GM21515 (cell line): Measurements from ENCODE around the gene SUMO3.

Source experiments
- ATAC-seq: cut with Tn5 transposase; IDR thresholded peaks from one replicate; pipeline ENCODE4 v1.9.1; 2021; ENCODE audit not compliant: unreplicated experiment

The SUMO3 gene

DNA sequence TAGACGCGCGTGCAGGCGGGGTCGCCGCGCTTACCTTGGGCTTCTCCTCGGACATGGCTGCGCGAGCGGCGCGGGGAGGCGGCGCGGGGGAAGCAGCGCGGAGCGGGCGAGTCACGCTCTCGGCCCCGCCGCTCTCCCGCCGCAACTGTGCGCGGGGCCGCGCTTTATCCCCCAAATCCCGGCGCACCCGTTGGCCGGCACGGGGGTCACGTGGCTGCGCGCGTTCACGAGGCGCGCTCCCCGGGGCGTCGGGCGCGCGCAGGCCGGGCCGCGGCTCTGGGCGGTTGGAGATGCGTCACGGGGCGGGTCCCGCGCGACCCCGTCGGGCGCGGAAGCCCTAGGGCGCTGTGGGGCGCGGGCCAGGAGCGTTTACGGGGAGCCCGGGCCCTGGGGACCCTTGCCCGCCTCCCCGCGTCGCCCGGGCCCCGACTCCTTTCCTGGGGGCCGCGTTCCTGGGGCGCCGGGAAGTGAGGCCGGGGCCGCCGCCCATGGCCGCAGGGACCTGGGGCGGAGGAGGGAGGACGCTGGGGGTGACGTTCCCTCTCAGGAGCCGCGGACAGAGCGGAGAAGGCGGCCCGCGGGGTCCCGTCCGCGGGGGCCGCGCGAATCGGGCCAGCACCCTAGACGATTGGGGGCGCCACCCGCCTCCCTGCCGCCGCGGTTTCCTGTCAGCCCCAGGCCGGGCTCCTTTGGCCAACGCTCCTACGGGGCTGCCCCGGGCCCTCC, at the start of gene SUMO3:
SUMO3 (minus strand) TSS at position 149 of the 726 bp plus-strand sequence; CDS start at position 55, 94 bp downstream.
- ATAC-seq = peak; percentile 48

DNA sequence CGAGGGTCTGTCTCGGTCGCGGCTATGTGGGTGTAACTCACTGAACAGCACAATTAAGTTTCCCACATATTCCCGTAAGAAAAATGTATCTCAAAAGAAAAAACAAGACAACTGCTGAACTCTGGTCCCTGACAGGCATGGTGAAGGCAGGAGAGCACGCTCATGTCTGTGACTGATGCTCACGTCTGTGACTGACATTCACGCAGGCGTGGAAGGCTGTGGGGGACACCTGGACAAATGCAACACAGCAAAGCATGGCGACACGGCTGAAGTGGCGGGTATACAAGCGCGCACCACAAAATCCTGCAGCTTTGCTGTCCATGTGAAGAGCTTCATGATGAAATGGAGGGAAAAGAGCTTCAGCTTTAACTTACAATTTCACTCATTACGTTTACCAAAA, 49.6 kb upstream of the SUMO3 start:
- no peak for ATAC-seq

DNA sequence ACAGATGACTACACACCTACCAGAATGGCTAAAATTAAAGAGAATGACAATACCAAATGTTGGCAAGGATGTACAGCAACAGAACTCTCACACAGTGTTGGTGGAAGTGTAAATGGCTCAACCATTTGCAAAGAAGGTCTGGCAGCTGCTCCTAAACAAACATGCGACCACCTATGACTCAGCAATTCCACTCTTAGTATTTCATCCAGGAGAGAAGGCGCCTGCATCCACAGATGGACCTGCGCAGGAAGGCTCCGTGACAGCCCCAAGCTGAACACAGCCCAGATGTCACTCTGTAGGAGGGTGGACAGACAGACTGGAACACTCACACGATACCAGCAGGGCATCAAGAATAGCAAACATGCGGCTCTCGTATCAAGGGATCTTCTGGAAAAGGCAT, 48.9 kb upstream of the SUMO3 start:
- ATAC-seq = no peak

DNA sequence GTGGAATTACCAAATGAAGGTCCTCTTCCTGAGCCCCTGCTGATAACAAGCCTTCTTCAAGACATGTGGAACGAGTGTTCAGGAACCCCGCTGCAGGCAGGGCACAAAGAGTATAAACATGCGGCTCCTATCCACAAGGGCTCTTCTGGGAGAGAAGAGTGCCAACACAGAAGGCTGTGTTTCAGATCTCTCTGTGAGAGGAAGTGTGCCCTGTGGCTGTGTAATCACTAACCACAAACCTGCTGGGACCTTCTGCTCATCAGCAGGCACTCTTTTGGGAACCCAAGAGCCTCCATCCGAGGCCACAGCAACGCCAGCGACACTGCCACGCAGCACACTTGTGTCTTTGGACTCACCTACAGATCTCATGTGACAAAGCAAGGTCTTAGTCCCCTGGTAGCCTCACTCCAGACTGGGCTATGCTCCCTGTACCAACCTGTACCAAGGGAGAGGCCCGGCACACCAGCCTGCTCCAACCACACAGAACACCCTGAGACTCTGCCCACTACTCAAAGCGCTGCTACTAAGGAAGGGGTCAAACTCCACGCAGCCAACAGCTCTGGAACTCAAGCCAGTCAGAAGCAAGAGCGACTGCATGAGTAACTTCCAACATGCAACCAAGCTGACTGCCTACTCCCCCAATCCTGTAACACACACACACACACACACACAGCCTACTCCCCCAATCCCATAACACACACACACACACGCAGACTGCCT, 47.9 kb upstream of the SUMO3 start:
- ATAC-seq = no peak

DNA sequence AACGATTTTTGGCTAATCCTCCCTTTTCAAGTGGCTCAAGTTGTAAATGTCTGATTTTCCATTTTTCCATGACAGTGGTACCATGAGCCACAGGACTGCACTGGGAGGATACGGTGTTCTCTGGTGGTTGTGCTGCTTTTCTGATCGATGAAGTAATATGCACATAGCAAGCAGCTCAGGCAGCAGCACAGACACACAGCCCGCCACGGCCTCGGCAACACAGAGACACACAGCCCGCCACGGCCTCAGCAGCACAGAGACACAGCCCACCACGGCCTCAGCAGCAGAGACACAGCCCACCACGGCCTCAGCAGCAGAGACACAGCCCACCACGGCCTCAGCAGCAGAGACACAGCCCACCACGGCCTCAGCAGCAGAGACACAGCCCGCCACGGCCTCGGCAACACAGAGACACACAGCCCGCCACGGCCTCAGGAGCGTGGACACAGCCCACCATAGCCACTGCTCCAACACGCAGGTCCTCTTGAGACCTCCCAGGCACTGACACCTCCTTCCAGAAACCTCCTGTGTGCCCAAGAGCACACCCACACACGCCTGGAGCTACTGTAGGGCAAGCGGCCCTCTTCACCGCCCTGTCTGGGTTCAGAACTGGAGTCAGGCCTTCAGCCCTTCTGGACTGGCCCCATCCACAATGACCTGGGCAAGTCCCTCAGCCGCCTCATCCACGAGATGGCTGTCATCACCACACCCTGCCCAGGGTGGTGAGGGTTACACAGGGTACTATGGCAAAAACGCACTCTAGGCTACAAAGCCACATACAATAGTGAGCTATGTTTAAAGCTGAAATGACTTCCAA, 45.2 kb upstream of the SUMO3 start:
- no peak for ATAC-seq

DNA sequence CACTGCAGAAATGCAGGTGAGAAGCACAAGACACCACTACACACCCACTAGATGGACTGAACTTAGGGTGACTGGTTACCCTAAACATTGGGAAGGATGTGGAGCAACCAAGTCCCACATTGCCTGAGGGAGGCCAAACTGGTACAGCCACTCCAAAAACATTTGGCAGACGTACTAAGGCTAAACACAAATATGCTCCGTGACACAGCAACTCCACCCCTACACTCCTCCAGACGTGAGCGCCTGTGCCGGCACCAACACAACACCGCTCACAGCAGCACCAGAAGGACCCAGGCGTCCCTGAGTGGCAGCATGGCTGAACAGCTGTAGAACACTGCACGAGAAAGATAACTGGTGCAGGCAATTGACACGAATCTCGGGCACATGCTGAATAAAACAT, 40.9 kb upstream of the SUMO3 start:
- ATAC-seq = no peak

DNA sequence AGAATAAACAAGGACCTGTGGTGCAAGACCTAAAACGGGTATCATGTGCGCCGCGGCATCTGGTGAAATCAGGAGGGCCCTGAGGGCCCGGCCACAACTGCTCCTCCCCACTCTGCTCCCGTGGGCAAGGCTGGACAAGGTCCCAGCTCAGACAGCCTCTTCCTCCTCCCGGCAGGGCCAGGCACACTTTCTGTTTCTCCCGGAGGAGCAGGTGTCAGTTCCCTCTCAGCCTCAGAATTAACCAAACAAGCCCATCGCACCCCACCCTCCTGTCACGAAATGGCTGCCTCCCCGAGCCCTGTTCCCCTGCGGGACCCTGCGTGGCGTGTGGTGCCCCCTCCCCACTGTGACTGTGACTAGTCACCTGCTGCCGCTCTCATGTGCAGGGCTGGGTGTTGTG, 40.4 kb upstream of the SUMO3 start:
- no peak for ATAC-seq

DNA sequence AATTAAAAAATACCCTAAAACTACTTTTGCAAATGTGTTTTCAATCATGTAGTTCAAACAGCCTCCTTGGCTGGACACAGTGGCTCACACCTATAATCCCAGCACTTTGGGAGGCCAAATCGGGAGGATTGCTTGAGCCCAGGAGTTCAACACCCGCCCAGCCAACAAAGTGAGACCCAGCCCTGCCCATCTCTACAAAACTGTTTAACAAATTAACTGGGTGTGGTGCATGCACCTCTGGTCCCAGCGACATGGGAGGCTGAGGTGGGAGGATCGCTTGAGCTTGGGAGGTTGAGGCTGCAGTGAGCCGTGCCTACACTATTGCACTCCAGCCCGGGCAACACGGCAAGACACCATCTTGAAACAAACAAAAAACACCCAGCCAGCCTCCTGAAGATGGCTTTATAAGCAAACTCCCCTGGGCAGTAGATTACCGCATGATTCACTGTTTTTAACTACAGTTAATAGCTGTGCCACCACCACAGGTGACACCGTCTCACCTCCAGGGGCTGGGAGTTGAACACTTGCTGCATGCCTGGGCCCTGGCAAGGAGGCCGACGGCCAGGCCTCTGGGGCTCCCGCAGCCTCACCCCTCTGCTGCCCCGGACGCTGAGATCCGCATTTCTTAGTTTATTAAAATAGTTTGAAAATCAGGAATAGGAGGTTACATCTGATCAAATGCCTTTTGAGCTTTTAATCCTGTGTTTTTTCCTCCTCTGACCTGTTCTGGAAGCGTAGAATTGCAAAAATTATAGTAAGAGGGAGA, 39.4 kb upstream of the SUMO3 start:
- ATAC-seq = no peak

DNA sequence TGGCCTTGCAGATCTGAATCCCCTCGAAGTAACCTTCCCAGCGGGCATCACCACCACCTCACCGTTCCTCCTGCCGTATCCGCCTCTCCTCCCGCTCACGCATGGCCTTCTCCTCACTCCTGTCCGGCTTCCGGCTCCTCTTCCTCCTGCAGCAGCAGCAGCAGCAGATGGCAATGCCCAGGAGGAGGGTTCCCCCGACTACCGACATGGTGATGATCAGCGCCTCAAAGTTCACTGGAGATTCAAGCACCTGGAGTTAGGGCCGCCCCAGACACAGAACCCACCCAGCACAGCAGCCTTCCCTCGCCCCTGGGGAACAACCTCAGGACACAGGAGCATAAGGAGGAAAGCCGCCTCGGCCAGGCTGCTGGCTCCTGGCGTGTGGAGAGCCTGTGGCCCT, 38.3 kb upstream of the SUMO3 start:
- no peak for ATAC-seq

DNA sequence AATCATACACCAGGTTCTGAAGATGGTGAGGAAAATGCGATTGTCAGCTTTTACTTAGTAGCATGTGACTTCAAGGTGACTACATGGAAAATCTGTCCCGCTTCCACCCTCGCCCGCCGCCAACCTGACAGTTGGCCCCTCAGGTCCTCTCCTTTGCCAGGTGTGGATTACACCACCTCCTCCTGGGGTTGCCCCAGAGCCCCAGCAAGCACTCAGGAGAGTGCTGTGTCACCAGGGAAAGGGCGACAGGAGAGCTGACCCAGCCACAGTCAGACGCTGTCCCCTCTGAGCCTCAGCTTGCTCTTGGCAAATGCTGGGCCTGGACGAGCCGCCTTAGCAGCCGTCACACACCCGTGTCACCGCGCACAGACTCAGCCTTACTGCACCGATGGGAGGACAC, 37.7 kb upstream of the SUMO3 start:
- no peak for ATAC-seq

DNA sequence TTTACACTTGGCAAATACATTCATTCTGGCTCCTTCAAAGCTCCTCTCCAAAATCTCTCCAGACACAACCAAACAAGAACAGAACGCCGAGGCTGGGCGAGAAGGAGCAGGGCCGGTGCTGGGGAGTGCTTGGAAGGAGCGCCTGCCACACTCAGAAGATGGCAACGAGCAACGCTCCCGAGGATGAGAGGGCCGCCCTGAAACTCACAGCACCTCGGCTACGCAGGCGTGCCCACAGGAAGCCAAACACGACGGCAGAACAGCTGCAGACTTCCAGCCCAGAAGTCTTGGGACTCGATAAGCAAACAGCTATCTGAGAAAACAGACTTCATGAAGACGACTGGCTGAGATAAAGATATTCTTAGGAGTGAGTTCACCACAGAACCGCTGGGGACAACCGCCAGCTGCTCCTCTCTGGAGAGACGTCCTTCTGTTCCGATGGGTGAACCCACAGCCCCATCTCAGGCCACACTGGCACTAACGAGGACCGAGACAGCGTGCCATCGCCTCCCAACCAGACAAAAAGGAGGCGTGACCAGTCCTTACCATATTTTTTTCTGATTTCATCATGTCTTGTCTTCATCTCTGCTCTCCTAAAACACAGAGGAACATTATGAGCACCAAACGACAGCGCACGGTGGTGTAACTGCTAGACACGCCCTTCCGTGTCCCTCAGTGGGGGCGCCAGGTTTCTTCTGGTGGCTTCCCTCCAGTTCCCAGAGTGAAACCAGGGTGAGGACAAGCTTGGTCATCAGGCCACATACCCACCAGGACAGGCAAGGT, 37.0 kb upstream of the SUMO3 start:
- ATAC-seq = no peak

DNA sequence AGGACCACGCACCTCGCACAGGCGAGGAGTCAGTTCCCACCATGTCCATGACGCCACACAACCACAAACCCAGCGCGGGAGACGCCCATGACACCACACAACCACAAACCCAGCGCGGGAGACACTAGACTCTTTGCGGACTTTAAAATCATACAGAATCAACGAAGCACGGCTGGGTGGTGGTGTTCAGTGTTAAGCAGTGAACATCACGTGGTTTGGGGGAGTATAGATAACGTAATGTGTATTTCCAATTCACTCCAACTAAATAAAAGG, 36.5 kb upstream of the SUMO3 start:
- ATAC-seq = no peak

DNA sequence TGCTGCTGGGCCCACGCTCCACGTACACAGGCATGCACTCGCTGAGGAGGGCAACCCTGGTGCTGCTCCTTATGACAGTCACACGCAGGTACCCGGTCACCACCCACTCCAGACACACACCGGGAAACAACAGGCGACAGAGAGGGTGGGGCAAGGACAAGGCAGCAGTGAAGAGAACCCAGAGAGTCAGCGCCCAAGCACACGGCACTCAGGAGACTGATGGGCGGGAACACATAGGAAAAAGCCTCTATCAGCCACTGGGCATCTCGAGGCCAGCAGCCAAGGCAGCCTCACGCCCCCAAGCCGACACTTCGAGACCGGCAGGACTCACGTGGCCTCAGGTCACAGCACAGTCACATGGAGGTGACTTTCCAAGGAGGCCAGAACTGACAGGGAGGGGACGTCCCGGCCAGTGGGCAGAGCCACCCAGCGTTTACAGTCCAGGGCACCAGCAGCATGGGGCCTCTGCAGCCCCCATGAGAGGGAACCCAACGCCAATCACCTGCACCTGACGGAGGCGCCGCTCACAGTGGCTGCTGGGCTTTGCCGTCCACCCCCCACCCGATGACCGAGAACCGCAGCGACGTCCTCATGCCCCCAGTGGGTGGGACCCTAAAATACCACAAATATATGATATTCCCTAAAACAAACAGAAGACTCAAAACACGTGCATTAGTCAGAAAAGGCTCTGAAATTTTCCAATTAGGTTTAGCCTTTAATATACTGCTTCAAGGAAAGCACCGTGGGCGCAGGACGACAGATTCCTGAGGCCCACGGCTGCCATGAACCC, 35.9 kb upstream of the SUMO3 start:
- ATAC-seq = no peak

DNA sequence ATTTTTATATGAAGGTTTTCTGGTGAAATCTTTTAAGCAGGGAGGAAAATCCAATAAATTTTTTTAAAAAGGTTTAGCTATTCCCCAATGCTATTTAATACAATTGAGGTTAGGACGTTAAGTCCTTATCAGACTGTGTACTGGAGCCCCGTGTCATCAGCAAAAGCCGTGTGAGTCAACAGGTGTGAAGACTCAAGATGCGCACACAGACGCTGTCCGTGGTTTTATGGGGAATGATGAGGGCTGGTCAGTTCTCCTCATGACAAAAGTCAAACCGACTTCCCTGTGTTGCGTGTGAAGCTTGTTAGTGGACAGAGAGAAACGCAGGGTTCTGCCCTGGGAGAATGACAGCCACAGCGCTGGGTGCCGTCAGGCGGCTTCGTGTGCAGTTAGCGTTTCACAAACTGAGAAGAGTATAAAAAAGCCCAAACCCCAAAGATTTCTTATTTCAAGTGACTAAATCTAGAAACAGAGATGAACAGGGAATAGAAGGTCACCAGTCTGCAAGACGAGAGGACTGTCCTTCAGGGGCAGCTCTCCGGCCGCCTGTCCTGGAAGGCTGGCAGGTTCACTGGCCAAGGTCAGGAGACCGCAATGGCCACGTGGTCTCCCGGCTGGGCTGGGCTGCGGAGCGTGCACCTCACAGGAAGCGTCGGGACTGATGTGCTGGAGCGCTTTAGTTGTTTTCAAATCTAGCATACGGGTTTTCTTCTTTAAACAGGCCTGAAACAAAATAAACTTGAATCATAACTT, 33.2 kb upstream of the SUMO3 start:
- no peak for ATAC-seq

DNA sequence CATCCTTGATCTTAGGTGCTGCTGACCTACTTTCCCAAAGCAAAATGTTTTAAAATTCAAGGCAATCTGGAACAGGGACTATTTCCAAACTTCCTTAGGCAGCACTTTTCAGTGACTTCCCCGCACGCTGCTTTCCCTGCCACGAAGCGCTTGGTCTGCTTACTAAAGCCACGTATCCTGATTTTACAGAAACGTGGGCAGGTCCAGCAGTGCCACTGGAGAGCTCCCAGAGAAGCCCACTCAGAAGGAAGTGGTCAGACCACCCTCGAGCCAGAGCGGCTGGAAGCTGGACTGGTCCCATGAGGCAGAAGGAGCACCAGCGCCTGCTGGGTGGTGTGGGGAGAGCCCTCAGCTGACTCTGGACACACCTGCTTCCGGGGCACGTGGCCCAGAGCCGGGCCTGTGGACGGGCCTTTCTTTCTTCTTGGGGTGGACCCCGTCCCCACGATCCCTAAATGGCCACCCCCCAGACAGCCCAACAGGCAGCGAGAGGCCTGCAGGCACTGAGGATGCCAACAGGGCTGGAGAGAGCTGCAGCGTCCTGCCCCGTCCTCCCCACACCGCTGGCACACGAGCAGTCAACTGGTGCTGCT, 32.4 kb upstream of the SUMO3 start:
- no peak for ATAC-seq

DNA sequence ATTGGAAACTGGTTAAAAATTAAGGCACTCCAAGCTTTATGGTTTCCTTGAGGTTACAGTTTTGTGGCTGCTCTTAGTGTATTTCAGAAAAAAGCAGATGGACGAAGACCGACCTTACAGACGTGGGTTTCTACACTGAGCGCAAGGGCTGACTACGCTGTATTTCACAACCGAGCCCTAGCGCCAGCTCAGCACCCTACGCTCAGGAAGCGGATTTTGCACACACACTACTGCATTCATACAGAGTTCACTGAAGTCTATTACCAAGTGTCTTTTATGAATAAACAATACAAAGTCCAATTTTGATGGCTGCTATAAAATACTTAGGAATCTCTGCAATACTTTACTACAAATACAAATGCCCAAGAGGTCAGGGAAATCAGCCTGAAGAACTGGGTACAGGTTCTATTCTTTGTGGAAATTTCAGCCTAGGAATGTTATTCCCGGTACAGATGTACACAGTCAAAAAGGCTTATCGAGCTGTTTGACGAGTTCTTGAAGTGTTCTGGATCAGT, 31.8 kb upstream of the SUMO3 start:
- ATAC-seq = no peak

DNA sequence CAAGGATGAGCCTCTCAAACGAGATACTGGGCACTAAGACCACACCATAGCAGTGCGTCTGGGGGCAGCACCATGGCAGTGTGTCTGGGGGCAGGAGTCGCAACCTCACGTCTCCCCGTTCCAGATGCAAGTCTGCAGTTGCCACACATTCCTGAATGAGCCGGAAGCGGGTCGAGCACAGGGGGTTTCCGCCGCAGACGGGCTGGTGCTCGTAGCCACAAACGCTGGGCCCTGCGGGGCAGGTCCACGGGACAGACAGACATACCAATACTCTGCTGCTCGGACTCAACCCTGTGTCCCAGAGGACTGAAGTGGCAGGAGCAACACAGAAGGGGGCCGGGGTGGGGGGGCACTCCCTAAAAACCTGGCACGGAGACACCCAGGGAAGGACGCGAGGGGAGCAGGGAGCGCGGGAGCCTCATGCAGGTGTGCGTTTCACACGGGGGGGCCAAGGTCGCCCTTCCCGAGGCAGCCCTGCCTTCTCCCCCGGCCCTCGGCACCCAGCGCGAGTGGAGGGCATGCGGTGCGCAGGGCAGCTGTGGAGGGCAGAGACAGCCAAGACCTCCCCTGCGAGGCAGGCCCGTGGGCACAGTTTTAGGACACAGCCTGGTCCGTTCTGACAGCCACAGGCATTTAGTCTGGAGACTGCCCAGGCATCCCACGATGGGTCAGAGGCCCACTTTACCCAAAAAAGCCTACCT, 31.1 kb upstream of the SUMO3 start:
- ATAC-seq = no peak
